NOMO-1 treated with dmso at 0.1 percent for 144 hours (cell line): ENCODE measurements around the gene SLC24A4.
"Not testable (repeated sequence)": the region's sequence is repeated elsewhere in the genome, so short reads cannot be mapped to it uniquely, and the experiment has no call there.

ENCODE experiments used
- DNase-seq: peaks from one replicate; lab custom pipeline; 2025; ENCODE audit not compliant: unreplicated experiment; lab: John Stamatoyannopoulos, UW

Gene SLC24A4

DNA sequence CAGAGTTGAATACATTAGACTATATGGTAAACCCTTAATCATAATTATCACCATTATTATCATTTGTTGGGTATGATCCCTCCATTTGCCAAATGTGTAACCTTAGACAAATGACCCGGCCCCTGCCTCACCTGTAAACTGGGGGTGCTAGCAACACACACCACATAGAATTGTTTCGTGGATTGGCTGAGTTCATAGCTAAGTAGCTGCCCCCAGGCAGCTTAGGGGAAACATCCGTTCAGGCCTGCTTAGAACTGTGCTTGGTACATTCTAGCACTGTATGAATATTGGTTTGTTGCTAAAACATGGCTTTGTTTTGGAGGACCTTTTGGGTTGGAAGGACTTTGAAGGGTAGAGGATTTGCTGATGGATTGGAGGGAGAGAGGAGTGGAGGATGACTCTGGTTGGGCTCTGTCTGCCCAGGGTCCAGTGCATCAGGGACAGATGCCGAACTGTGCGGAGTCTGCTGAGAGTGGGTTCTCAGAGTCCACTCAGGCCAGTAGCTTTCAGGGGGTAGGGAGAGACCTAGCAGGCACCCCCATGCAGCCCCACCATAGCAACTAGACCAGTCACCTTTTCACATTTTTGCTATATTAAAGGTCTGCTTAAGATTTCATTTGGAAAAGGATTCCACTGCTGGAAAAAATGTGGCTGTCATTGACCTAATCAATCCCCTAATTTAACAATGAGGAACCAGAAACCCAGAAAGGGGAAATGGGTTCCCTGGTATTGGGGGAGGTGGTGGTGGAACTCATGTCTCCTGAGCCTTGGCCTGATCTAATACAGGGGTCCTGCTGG, 192.8 kb downstream of the SLC24A4 start:
- DNase-seq = peak; percentile 48

DNA sequence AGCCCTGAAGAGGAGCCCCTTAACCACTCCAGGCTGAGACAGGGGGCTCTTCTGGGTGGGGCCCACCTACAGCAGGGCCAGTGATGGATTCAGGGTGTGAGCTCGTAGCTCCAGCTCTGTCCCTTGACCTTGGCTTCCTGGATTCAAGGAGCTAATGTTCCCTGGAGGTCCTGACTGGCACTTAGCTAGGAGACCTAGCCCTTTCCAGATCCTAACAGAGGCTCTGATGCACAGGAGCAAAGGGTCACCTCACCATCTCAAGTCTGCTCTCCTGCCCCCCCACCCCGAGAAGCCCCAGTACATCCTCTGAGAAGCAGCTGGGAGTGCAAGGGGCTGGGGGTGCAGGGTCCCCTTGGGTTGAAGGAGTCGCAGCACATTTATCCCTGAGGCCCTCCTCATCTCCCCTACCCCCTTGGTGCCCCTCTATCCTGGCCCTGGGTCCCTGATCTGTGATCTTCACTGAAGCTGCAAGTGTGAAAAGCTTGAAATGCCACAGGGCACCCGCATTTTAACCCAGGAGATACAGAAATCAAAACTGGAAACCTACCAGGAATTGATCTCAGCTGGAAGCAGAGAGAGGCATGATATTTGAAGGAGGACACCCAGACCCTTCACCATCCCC, 193.5 kb downstream of the SLC24A4 start:
- DNase-seq = no peak

DNA sequence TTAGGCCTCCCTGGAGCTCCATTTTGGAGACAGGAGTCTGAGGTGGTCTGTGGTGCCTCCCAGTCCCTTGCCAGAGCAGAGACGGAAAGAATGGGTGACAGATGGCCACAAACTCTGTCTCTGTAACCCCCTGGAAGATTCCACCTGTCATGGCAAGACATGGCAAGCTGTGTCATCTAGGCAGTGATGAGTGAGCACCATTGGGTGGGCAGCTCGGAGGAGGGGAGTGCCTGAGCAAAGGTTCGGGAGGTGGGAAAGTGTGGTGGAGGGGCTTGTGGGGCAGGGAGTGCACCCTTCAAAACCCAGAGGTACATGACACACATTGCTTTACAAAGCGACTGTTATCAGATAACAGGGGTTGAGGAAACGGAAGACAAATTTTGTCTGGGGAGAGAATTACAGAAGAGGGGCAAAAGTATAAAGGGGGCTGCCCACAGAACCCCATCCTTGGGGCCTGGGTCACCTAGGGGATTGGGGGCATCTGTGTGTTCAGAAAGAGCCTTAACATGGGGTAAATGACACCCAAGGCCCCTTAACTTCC, 194.1 kb downstream of the SLC24A4 start:
- DNase-seq = no peak

DNA sequence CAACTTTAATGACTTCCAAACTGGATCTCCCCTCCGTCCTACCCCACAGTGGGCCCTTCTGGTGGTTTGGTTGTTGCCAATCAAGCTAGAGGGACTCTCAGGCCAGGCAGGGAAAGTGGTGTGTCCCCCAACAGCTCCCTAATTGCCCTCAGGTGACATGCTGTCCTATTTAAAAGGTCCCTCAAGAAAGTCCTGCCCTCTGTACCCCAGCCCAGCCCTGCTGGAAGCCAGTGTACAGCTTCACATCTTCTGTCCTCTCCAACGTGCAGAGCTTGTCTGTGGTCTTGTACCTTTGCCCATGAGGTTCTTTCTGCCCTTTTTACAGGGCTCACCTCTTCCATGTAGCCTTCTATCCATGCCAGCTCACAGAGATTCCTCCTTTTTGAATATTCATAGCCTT, 194.8 kb downstream of the SLC24A4 start:
- no peak for DNase-seq

DNA sequence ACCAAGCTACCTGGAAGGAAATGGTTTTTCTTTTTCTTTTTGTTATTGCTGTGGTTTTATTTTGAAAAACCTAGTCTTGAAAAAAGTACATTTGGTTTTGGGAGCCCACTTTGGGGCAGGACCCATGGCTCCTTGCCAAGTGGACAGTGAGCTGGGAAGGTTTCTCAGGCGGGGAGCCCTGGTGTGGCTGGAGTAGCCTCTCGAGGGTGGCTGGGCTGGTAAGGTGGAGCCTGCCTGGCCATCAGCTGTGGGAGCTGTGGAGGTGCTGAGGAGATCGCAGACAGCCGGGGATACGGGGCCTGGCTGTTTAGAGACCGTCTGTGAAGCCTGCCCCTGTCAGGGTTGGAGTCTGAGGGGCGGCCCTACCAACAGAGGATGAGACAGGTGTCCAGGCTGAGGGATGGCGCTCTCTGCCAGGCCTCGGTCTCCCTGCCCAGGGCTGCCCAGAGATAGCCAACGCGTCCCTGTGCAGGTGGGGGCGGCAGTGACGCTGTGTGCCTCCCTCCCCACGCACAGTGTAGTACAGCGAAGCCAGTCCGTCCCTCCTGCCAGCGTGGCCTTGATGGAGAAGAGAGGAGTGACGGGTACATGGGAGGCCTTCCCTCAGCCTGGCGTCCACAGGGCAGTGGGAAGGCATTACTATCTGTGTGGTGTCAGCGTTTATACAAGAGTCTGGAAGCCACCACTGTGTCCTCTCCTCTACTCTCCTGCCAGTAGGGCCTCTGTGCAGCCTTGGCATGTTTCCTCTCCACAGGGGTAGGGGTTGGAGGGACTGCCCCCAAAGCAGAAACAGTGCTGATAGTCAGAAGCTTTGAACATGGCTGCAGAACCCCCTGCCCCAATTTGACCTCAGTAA, 196.5 kb downstream of the SLC24A4 start:
- no peak for DNase-seq

DNA sequence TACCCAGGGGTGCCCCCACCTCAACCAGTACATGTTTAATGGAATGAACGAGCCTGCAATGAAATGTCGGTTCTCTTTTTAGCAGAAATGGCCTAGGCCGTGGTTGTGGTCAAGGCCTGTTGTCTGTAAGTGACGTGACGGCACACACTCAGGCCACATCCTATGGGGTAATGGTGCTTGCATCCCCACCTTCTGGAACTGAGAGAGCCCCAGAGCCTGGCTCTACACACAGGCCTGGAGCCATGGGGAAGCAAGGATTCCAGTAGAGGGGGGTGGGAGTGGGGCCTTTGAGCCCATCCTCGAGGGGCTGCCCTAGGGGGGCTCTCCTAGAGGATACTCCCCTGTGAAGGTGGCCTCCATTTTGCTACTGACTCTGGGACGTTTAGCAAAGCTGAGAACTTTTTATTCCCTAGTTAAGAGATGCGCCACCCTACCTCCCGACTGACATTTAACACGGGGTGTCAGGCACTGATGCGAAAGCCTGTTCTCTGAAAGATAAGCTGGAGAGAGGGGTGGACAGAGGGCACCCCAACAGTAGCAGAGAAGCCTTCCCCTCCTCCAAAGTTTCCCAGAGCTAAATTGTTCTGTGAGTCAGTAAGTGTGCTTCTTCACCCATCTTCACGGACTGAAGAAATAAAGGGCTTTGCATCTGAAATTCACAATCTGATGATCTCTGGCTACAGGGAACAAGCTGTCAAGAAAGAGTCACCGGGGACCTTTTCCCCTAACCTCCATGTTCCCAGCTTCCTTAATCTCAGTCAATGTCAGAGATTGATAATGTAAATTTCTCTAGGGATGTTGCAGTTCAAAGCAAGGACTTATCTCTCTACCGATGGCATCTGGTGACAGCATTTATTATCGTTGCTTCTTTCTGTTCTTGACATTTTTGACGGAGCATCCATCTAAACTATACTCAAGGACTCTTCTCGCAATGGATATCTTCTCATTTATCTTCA, 197.4 kb downstream of the SLC24A4 start:
- DNase-seq = peak; percentile 27

DNA sequence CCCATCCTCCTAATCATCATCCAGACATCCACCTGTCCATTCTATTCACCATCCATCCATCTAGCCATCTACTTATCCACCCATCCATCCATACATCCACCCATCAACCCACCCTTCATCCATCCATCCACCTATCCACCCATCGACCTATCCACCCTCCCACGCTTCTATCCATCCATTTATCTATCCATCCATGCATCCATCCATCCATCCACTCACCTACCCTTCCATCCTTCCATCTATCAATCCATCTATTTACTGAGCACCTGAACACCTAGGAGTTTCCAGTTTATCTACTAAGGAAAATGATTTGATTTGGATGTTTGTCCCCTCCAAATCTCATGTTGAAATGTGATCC, 198.1 kb downstream of the SLC24A4 start:
- no peak for DNase-seq

DNA sequence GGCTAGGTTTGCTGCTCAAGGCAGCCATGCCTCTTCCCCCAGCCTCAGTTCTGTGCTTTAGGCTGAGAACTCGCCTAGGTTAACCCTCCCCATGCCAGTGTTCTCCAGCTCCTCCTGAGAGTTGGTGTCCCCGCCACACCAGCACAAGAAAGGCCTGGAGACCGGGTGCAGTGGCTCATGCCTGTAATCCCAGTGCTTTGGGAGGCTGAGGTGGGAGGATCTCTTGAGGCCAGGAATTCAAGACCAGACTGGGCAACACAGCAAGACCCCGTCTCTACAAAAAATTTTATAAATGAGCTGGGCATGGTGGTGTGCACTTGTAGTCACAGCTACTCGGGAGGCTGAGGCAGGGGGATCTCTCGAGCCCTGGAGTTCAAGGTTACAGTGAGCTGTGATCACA, 200.8 kb downstream of the SLC24A4 start:
- DNase-seq = no peak

DNA sequence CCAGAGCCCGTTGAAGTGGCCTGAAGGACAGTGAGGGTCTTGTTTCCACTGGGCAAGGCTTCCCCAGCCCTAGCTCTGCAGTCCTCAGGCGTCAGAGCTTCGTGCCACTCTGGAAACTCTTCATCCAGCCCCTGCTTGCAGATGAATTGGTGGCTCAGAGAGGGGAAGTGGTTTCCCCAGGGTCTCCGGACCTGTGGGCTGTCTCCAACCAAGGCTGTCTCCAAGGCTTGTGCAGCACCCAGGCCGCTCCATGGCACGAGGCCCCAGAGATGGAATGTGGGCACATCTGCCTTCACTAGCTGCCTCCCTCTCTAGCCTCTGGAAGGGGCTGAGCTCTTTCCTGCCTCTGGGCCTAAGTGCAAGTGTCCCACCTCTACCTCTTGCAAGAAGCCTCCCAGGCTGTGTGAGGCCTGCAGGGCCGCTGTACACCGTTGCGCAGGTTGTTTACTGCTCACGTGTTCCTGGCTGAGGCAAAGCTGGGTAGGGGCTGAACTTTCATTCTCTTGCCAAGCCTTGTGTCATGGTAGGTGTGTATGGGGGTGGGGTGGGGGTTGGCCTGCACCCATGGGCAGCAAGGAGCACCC, 201.7 kb downstream of the SLC24A4 start:
- DNase-seq = no peak

DNA sequence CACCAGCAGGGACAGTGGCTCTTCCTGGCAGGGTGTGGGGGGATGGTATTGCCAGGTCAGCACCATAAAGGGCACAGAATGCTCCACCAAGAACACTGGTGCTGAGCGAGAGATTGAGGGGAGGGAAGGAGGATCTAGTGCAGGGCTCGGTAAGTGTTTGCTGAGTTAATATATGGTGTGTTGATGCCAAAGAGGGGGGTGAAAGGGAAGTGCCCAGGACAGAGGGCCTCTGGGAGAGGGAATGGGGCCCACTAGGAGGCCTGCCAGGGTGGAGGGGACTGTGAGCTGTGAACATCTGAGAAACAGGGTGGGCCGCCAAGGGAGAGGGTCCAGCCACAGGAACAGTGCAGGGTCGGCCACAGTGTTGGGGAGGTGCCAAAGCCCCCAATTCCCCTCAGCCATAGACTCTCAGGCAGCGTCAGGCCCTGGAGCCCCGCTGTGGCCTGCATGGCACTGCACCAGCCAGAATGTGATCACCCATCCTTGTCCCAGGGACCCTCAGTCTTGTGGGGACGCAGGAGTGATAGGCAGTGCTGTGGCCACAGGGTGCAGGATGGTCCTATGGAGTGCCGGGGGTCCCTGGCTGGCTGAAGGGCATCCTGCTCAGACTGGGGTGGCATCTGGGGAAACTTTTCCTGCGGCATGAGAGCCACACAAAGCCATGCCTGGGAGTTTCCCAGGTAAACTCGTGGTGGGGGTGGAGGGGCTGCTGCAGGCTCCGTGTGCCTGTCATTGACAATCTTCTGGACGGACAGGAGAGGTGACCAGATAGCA, 202.5 kb downstream of the SLC24A4 start:
- no peak for DNase-seq

DNA sequence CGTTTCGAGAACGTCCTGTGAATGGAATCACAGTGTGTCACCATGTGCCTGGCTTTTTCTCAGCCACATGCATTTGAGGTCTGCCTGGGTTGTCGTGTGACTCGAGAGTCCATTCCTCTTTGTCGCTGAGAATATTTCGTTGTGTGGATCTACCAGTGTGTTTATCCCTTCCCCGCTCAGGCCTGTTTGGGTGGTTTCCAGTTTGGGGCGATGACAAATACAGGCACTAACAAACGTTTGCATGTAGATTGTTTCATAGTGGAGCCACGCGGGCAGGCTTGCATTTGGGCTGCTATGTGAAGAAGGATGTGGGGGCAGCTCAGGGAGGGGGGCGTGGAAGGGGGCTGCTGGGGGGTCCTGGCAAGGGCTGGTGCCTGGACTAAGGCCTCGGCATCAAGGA, 204.8 kb downstream of the SLC24A4 start:
- no peak for DNase-seq

DNA sequence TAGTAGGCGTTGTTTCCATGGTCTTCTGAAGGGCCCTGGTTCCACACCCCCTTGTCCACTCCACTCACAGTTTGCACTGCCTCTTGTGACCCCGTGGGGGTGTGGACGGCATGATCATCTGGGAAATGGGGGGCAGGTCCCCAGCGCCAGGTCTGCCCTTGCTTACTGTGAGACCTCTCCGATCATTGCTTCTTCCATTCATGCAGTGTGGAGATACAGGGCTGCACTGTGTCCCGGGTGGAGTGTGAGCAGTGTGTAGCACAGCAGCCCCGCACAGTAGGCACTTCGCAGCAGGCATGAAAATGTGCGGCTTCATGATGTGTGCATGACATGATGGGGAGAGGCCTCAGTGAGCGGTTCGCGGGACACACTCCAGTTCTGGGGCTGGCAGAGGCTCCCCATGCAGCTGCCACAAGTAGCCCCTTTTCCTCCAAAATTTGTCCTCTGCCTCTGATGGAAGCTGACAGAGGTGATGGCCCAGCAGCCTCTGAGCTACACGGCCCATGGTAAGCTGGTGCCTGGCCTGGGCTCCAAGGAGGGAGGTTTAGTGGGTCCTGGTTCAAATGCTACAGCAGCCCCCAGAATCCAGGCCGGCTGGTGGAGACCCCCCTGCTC, 205.6 kb downstream of the SLC24A4 start:
- no peak for DNase-seq

DNA sequence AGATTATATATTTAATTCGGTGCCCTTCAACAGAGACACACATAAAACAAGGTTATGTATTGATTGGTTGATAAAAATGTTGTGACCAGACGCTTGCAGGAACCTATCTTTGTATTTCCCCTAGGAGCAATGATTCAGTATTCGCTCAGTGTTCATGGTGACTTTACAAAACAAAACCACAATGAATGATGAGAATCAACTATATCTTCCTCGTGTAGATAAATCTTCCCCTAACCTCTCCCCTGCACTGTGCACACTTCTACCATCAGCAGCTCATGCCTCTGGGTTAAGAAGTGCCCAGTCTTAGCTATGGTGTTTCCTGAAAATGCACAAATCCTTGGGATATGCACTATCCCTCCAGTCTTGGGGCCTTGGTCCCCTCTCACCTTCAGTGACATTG, 206.9 kb downstream of the SLC24A4 start:
- DNase-seq = no peak

DNA sequence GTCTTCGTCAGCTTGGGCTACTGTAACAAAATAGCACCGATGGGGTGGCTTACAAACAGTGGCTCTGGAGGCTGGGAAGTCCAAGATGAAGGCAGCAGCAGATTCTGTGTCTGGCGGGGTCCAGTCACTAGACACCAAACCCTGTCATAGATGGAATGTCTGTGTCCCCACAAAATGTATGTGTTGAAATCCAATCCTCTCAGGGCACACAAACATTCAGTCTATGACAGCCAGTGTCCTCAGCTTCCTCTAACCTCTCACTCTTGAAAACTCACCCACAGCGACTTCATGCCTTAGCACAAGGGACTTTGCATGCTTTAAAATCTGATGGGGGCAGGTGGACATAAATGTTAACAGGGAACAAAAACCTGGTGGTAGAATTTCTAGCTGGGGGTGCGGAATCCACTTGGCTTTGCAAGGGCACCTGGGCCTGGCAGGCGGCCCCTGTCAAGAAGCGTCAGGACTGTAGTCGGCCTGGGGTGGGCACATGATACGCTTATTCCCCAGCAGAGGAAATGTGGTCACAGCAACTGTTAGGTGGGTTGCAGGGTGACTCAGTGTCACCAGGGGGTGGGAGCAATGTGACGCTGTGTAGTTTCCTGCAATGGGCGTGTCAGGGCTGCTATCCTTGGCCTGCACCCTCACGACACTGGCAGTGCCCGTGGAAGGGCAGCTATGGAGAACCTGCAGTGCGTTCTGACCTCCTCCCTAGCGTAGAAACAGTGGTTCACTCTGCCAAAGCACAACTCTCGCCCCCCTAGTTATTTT, 208.3 kb downstream of the SLC24A4 start:
- no peak for DNase-seq

DNA sequence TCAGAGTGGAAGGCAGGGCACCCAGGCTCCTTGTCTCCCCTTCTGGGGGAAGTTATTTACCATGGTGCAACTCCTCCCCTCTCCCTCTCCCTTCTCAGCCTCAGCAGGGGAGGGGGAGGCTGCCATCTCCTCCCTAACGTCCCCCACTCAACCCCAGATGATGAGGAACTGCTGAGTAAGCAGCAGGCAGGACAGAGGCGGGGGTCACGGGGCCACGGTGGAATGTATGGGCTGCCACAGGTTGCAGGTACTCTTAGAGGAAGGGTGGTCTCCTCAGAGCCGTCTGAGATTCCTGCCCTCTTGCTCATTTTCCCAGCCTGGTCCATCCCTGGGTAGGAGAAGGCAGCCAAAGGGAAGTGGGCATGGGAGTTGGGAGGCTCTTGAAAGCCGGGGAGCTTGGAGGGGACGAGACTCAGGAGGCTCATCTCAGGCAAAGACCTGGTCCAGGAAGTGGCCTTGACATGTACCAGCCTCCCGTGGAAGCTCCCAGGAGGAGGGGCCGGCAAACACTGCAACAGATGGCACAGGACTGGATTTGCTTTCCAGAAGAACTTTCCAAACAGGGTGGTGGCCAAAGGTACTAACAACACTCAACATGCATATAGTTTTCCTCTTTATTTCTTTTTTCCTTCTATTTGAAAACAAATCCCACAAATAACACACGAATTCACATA, 209.7 kb downstream of the SLC24A4 start:
- DNase-seq = no peak

DNA sequence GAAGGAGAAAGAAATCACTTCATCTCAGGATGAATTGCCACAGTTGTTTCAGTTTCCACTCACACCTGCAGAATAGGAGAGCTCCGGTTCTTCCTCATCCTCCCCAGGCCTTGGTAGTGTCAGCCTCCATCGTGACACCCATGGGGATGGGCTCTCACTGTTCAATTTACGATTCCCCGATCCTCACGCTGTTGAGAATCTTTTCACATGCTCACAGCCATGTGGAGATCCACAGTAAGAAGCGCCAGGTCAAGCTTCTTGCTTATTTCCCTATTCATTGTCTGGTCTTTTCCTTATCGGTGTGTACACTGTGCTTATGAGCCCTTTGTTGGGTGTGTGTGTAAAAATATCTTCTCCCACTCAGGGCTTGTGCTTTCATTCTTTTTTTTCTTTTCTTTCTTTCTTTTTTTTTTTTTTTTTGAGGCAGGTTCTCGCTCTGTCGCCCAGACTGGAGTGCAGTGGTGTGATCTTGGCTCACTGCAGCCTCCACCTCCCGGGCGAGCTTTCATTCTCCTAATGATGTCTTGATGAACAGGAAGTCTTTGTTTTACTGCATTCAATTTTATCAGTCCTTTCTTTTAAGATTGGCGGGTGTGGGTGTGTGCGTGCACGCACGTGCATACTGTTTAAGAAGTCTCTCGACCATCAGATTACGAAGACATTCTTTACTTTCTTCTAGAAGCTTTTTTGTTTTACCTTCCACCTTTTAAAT, 212.1 kb downstream of the SLC24A4 start:
- no peak for DNase-seq

DNA sequence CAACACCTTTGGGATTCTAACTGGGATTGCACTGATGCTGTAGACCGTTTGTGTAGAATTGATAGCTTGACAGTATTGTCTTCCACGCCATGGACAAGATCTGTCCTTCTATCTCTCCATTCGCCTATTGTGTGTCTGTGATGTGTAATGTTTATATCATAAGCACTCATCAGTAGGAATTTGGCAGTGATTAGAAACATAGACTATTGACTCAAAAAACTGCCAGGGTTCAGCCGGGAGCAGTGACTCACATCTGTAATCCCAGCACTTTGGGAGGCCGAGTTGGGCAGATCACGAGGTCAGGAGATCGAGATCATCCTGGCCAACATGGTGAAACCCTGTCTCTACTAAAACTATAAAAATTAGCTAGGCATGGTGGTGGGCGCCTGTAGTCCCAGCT, 213.3 kb downstream of the SLC24A4 start:
- not testable (repeated sequence) for DNase-seq
